Immature natural killer cell (primary cell): ENCODE measurements around the gene STARD10. TPM values are rescaled to one million over a fixed set of nuclear protein-coding genes. Genes with fewer than 3 reads are reported as not detected.
"Not testable (repeated sequence)": the region's sequence is repeated elsewhere in the genome, so short reads cannot be mapped to it uniquely, and the experiment has no call there.

Experiments
- DNase-seq, 3 donors: peaks; one replicate each; pipeline ENCODE4 v3.0.0; 2022; ENCODE audit warnings: mixed read lengths in 1 of 3
- H3K27ac Mint-ChIP-seq, 6 donors: one replicate each; pipeline ENCODE4 v1.8.0; 2020; ENCODE audit warnings: mixed read lengths in 6 of 6, mild to moderate bottlenecking in 5 of 6, inconsistent platforms in 4 of 6, moderate library complexity in 3 of 6
- H3K27me3 Mint-ChIP-seq, 3 donors: one replicate each; pipeline ENCODE4 v1.8.0; 2020 to 2021; ENCODE audit warnings: low read depth in 3 of 3, mild to moderate bottlenecking in 3 of 3, mixed read lengths in 3 of 3, moderate library complexity in 3 of 3, inconsistent platforms in 1 of 3
- H3K36me3 Mint-ChIP-seq, 3 donors: one replicate each; pipeline ENCODE4 v1.8.0; 2020; ENCODE audit warnings: mixed read lengths in 3 of 3, inconsistent platforms in 2 of 3, mild to moderate bottlenecking in 2 of 3
- H3K4me1 Mint-ChIP-seq, 2 donors: one replicate each; pipeline ENCODE4 v1.8.0; 2020; ENCODE audit warnings: inconsistent platforms in 2 of 2, mild to moderate bottlenecking in 2 of 2, mixed read lengths in 2 of 2, moderate library complexity in 1 of 2
- H3K4me3 Mint-ChIP-seq, 5 donors: one replicate each; pipeline ENCODE4 v1.8.0; 2020; ENCODE audit warnings: mild to moderate bottlenecking in 5 of 5, mixed read lengths in 5 of 5, inconsistent platforms in 3 of 5, moderate library complexity in 3 of 5
- H3K9me3 Mint-ChIP-seq, 6 donors: one replicate each; pipeline ENCODE4 v1.8.0; 2020; ENCODE audit warnings: mild to moderate bottlenecking in 6 of 6, mixed read lengths in 6 of 6, inconsistent platforms in 4 of 6, moderate library complexity in 3 of 6
- polyA plus RNA-seq, 3 donors: library from polyadenylated mRNA; unstranded; fragments of 300-500 nt; fragmentation: Illumina TruSeq; gene quantifications; one replicate each; pipeline ENCODE4 v1.2.3, GENCODE V29; 2021

Gene STARD10
- polyA plus RNA-seq, 3 donors from 2014 or later = 26.3 to 50.1 (median 35.6) TPM

DNA sequence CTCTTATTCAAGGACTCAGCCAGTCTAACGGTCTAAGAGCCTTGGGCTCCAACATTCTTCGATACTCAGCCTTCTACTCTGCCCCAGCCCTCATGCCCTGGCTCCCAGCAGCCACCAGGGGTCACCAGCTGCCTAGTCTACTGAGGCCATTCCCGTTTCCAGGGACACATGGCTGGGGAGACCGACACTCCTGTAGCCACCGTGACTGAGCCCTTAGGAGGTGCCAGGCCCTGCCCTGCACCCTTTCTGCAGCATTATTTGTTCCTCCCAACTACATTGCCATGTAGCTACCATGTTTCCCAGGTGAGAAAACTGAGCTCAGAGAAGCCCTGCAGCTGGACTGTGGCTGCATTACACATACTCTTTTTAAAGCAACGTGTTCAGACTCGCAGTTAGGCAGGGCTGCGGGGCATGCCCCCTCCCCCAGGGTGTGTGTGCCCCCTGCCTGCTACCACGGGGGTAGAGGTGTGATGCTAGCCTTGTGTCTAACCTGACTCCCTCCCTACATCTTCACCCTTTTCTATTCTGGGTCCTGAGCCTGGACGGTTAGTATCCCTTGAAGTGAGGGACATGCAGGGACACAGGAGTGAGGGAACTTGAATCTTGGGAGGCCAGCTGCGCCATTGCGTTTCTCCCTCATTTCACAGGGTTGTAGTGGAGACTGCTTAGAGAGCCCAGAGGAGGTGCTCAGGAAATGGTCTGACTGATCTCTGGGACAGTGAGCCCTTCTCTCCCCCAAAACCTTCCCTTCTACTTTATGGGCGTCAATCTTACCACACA lies 37.9 kb upstream of the STARD10 start:
- H3K36me3 Mint-ChIP-seq = peaks cover 0 to 7% (median 3%) of the 10 kb centered on the region in 3 donors
- peaks cover 0 to 17% (median 7%) of the 10 kb centered on the region in 3 donors for H3K27me3 Mint-ChIP-seq
- H3K4me3 Mint-ChIP-seq = no peak overlapping the region
- no peaks in the 10 kb centered on the region for H3K9me3 Mint-ChIP-seq
- DNase-seq = peak; percentile 36 to 43 (median 40)
- H3K27ac Mint-ChIP-seq = peak overlapping the region; percentile 67 to 84 (median 77)
- H3K4me1 Mint-ChIP-seq = peaks cover 27 to 36% of the 10 kb centered on the region in 2 donors

DNA sequence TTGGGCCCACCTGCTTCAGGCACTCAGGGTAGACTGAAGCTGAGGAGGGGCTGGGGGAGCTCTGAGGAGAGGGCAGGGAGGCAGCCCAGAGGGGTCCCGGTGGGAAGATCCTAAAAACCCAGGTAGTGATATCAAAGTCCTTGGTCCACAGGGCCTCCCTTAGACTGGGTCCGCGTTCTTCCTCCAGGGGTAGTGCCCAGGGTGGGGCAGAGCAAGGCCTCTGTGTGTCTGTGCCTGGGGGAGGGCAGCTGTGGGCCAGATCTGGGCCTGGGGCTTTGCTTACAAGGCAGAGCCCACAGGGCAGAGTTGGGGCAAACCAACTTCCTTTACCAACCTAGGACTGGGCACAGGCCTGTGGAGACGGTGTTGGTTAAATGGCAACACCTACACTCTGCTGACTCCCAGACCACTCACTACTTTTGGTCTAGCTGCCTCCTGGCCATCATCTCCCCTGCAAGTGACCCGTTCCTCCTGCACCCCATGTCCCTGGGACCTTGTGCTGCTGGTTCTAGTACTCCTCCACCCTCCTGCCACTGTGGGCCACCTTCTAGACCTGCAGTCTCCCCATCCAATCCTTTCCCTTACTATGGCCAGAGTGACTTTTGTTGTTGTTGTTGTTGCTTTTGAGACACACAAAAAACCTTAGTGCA lies 36.2 kb upstream of the STARD10 start:
- peaks cover 0 to 7% (median 3%) of the 10 kb centered on the region in 3 donors for H3K36me3 Mint-ChIP-seq
- H3K4me3 Mint-ChIP-seq = no peak overlapping the region
- H3K27me3 Mint-ChIP-seq = peaks cover 0 to 18% (median 7%) of the 10 kb centered on the region in 3 donors
- H3K27ac Mint-ChIP-seq = peak overlapping the region; percentile 42 to 95 (median 84)
- DNase-seq = no peak
- H3K9me3 Mint-ChIP-seq = no peaks in the 10 kb centered on the region
- peaks cover 25 to 33% of the 10 kb centered on the region in 2 donors for H3K4me1 Mint-ChIP-seq

DNA sequence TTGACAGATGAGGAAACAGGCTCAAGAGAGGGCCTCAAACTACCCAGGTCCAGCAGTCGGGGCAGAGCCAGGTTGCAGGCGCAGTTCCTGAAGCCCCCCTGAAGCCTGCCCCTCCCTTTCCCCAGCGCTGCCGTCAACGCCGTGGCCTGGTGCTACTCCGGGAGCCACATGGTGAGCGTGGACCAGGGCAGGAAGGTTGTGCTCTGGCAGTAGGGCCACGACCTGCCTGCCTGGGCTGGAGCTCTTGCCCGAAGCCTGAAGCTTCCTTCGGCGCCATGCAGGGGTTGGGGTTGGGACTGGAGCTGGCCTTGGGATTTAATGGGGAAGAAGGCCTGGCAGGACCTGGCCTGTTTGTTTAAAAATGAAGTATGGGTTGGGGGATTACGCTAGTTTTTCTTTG lies 35.3 kb upstream of the STARD10 start:
- no peak overlapping the region for H3K4me3 Mint-ChIP-seq
- no peak for DNase-seq
- no peaks in the 10 kb centered on the region for H3K9me3 Mint-ChIP-seq
- peaks cover 0 to 7% (median 3%) of the 10 kb centered on the region in 3 donors for H3K36me3 Mint-ChIP-seq
- peaks cover 24 to 31% of the 10 kb centered on the region in 2 donors for H3K4me1 Mint-ChIP-seq
- peak overlapping the region; percentile 80 to 98 (median 96) for H3K27ac Mint-ChIP-seq
- peaks cover 0 to 14% (median 9%) of the 10 kb centered on the region in 3 donors for H3K27me3 Mint-ChIP-seq

DNA sequence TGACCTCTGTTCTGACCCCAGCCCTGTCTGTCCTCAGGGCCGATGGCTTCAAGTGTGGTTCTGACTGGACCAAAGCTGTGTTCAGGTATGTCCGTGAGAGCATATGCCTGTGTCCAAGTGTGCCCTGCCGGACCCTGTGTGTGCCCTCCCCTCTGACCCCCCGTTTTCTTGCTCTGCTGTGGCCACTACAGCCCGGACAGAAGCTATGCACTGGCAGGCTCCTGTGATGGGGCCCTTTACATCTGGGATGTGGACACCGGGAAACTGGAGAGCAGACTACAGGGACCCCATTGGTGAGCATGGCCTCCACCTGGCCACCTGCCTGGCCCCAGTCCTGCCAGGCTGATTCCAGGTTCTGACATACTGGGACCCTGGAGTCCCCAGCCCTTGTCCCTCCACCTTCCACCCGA lies 34.9 kb upstream of the STARD10 start:
- Mint-ChIP-seq H3K4me3 (peak overlapping the region in 1 of 5 donors; percentile 33), H3K4me1 (peaks cover 24 to 31% of the 10 kb centered on the region in 2 donors), H3K9me3 (no peaks in the 10 kb centered on the region), H3K27me3 (peaks cover 0 to 18% (median 9%) of the 10 kb centered on the region in 3 donors), H3K36me3 (peaks cover 0 to 7% (median 3%) of the 10 kb centered on the region in 3 donors), H3K27ac (peak overlapping the region; percentile 90 to 98 (median 96))
- no peak for DNase-seq

DNA sequence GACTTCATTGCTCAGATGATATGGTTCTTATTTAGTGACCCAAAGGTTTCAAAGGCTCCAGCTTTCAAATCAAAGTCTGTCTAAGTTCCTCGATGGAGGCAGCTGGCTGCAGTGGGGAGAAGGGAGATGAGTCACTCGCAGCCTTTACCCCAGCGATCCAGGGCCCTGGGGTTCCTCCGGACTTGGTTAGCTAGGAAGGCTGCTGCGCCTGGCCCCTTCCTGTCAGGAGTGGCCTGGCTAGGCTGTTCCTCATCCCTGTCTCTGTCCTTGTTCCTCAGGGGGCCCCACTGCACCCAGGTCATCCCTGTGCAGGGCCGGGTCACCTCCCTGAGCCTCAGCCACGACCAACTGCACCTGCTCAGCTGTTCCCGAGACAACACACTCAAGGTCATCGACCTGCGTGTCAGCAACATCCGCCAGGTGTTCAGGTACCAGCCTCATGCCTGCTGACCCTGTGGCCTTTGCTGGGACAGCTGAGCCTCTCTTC lies 34.3 kb upstream of the STARD10 start:
- peaks cover 2 to 19% (median 9%) of the 10 kb centered on the region in 3 donors for H3K27me3 Mint-ChIP-seq
- DNase-seq = no peak
- H3K4me1 Mint-ChIP-seq = peaks cover 24 to 30% of the 10 kb centered on the region in 2 donors
- H3K9me3 Mint-ChIP-seq = no peaks in the 10 kb centered on the region
- H3K4me3 Mint-ChIP-seq = peak overlapping the region; percentile 30 to 77 (median 47)
- H3K27ac Mint-ChIP-seq = peak overlapping the region; percentile 90 to 98 (median 96)
- peaks cover 0 to 7% (median 3%) of the 10 kb centered on the region in 3 donors for H3K36me3 Mint-ChIP-seq

GRCh38 chr11:72827656-72828055 lies 33.8 kb upstream of the STARD10 start:
- Mint-ChIP-seq H3K4me1 (peaks cover 24 to 26% of the 10 kb centered on the region in 2 donors), H3K4me3 (peak overlapping the region; percentile 30 to 77 (median 47)), H3K27ac (peak overlapping the region; percentile 90 to 98 (median 96)), H3K27me3 (peaks cover 4 to 19% (median 9%) of the 10 kb centered on the region in 3 donors)
- H3K36me3 Mint-ChIP-seq, H3K9me3 Mint-ChIP-seq: not testable (repeated sequence)
- peak; percentile 56 to 62 (median 58) for DNase-seq

GRCh38 chr11:72826942-72827480 lies 33.2 kb upstream of the STARD10 start:
- Mint-ChIP-seq H3K36me3 (peaks cover 0 to 7% (median 3%) of the 10 kb centered on the region in 3 donors), H3K9me3 (no peaks in the 10 kb centered on the region), H3K4me3 (peak overlapping the region in 3 of 5 donors; percentile 3 to 41 (median 7)), H3K27me3 (peaks cover 4 to 19% (median 9%) of the 10 kb centered on the region in 3 donors), H3K27ac (peak overlapping the region; percentile 90 to 98 (median 96)), H3K4me1 (peaks cover 24 to 26% of the 10 kb centered on the region in 2 donors)
- DNase-seq = no peak

DNA sequence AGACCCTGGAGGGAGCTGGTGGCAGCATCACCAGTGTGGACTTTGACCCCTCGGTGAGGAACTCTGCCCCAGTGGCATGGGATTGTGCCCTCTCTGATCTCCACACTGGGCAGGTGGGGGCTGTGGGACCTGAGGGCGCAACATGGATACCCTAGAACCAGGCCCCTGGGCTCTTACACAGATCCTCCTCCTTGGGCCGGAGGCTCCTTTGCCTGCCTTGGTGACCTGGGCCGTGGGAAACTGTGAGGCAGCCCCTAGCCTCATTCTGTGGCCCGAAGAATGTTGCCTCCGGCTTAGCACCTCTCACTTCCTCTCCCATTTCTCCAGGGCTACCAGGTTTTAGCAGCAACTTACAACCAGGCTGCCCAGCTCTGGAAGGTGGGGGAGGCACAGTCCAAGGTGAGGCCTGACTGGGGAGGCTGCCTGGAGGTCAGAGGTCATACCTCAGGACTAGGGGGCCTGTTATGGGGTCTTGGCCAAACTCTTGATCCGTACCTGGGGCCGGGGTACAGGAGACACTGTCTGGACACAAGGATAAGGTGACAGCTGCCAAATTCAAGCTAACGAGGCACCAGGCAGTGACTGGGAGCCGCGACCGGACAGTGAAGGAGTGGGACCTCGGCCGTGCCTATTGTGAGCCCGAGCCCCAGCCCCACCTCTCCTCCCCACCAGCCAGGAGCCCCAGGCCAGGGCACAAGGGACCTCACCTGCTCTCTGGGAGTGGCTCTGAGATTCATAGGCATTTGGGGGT lies 32.5 kb upstream of the STARD10 start:
- Mint-ChIP-seq H3K27me3 (peaks cover 4 to 23% (median 9%) of the 10 kb centered on the region in 3 donors), H3K36me3 (peaks cover 0 to 7% (median 3%) of the 10 kb centered on the region in 3 donors), H3K27ac (peak overlapping the region; percentile 74 to 98 (median 96)), H3K9me3 (no peaks in the 10 kb centered on the region), H3K4me1 (peaks cover 21% of the 10 kb centered on the region in 2 donors), H3K4me3 (no peak overlapping the region)
- no peak for DNase-seq

GRCh38 chr11:72825661-72826060 lies 31.8 kb upstream of the STARD10 start:
- Mint-ChIP-seq H3K9me3 (no peaks in the 10 kb centered on the region), H3K4me3 (no peak overlapping the region), H3K36me3 (peaks cover 0 to 7% (median 3%) of the 10 kb centered on the region in 3 donors), H3K27me3 (peaks cover 4 to 21% (median 9%) of the 10 kb centered on the region in 3 donors), H3K27ac (peak overlapping the region in 4 of 6 donors; percentile 61 to 98 (median 68)), H3K4me1 (peaks cover 20 to 25% of the 10 kb centered on the region in 2 donors)
- DNase-seq = no peak

DNA sequence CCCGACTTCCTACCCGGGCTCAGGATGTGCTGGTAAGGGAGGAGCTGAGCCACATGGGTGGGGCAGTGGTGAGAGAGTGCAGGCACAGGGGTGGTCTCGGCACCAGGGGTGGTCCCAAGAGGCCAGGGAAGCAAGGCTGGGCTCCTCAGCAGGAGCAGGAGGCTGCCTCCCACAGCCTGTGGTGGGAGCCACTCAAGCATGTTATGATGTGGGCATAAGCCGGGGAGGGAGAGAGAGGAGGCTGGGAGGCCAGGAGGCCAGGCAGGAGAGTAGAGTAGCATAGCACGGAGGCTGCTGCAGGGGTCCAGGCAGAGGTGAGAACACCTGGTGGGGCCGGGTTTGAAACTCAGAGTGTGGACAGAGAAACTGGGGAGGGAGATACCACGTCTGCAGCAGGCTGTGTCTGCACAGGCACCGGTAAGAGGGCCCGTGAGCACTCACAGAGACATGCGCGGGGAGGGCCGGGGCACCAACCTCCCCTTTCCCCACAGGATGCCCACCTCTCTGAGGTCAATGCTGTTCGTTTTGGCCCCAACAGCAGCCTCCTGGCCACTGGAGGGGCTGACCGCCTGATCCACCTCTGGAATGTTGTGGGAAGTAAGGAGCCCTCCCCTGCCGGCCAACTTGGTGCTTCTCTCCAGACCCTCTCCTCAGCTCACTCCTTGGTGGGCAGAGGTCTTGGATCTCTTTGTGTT lies 31.1 kb upstream of the STARD10 start:
- Mint-ChIP-seq H3K4me1 (peaks cover 26 to 27% of the 10 kb centered on the region in 2 donors), H3K27me3 (peaks cover 4 to 21% (median 6%) of the 10 kb centered on the region in 3 donors)

DNA sequence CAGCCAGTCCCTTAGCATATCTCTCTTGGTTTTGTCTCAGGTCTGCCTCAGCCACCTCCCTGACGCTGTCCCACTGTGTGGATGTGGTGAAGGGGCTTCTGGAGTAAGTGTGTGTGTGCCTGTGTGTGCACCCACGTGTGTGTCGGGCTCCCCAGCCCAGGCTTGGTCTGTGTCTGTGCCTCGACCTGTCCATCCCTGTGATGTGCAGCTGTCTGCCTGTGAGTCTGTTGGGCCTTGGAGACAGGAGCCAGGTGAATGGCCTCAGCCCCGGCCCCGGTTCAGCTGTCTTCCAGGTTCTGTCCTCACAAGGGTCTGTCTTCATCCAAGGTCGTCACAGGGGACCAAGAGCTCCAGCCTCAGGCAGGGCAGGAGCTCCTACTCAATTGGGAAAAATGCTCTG lies 30.2 kb upstream of the STARD10 start:
- H3K9me3 Mint-ChIP-seq = no peaks in the 10 kb centered on the region
- H3K36me3 Mint-ChIP-seq = peaks cover 9 to 11% (median 10%) of the 10 kb centered on the region in 3 donors
- no peak for DNase-seq
- H3K27ac Mint-ChIP-seq = peak overlapping the region in 4 of 6 donors; percentile 24 to 81 (median 65)
- H3K4me1 Mint-ChIP-seq = peaks cover 31 to 32% of the 10 kb centered on the region in 2 donors
- H3K27me3 Mint-ChIP-seq = peaks cover 4 to 21% (median 6%) of the 10 kb centered on the region in 3 donors
- H3K4me3 Mint-ChIP-seq = no peak overlapping the region

More for the DNA sequence above, 31.1 kb upstream of the STARD10 start:
- Mint-ChIP-seq H3K9me3 (no peaks in the 10 kb centered on the region), H3K36me3 (peaks cover 5 to 12% (median 7%) of the 10 kb centered on the region in 3 donors), H3K4me3 (no peak overlapping the region), H3K27ac (peak overlapping the region; percentile 61 to 86 (median 78))
- DNase-seq = no peak

DNA sequence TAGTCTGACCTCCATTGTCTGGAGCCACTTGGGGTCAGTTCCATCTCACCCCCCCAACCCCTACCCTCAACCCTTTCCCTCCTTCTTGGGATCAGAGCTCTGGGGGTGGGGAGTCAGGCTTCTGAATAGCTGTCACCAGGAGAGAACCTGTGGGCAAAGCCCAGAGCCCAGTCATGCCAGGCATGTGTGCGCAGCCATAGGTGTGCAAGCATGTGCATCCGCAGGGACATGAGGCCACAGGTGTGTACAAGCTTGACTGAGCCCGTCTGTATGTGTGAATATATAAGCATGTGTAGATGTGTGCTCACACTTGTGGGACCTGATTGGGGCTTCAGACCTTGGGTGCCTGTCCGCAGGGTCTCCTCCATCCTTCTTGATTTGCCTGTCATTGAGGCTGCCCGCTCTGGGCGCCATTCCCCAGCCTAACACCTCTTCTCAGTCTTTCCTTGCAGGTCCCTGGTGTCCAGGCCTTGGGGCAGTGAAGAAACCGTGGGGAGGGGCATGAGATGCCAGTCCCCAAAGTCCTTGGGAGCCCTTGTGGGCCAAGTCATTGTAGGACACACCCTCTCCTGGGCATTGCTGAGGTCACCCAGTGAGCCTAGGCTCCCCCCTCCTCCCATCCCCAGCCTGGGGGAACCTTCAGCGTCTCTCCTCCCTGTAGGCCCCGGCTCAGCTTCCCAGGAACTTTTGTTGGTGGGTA lies 29.4 kb upstream of the STARD10 start:
- Mint-ChIP-seq H3K36me3 (peaks cover 14 to 17% (median 14%) of the 10 kb centered on the region in 3 donors), H3K4me3 (no peak overlapping the region), H3K27ac (peak overlapping the region; percentile 10 to 77 (median 48)), H3K9me3 (no peaks in the 10 kb centered on the region), H3K4me1 (peaks cover 29 to 32% of the 10 kb centered on the region in 2 donors), H3K27me3 (peaks cover 4 to 18% (median 7%) of the 10 kb centered on the region in 3 donors)
- DNase-seq = no peak
